GM19467 (cell line): Measurements from ENCODE around the gene KLK14.

Source experiments
- ATAC-seq: cut with Tn5 transposase; IDR thresholded peaks from one replicate; pipeline ENCODE4 v1.9.1; 2021; ENCODE audit warnings: mild to moderate bottlenecking, moderate library complexity; ENCODE audit not compliant: unreplicated experiment

The KLK14 gene, protein sequence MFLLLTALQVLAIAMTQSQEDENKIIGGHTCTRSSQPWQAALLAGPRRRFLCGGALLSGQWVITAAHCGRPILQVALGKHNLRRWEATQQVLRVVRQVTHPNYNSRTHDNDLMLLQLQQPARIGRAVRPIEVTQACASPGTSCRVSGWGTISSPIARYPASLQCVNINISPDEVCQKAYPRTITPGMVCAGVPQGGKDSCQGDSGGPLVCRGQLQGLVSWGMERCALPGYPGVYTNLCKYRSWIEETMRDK

DNA sequence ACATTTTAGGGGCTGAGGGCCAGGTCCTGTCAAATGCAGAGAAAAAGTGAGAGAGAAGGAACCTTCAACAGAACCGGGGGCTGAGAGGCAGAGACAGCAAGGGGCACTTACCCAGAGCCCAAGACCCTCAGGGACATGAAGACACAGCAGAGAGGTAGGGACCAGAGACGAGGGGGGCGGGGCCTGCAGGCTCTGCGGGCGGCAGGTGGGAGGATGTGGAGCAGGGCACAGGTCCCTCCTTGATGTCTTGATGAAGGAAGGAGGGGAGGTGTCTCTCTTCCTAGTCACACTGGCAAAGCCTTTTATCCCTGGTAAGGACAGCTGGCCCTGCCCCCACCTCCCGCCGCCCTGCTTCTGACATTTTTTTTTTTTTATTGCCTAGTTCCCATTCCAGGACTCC lies at the start of gene KLK14:
KLK14 (minus strand) TSS at position 277 of the 400 bp plus-strand sequence; CDS start at position 4, 273 bp downstream.
- ATAC-seq: no peak

DNA sequence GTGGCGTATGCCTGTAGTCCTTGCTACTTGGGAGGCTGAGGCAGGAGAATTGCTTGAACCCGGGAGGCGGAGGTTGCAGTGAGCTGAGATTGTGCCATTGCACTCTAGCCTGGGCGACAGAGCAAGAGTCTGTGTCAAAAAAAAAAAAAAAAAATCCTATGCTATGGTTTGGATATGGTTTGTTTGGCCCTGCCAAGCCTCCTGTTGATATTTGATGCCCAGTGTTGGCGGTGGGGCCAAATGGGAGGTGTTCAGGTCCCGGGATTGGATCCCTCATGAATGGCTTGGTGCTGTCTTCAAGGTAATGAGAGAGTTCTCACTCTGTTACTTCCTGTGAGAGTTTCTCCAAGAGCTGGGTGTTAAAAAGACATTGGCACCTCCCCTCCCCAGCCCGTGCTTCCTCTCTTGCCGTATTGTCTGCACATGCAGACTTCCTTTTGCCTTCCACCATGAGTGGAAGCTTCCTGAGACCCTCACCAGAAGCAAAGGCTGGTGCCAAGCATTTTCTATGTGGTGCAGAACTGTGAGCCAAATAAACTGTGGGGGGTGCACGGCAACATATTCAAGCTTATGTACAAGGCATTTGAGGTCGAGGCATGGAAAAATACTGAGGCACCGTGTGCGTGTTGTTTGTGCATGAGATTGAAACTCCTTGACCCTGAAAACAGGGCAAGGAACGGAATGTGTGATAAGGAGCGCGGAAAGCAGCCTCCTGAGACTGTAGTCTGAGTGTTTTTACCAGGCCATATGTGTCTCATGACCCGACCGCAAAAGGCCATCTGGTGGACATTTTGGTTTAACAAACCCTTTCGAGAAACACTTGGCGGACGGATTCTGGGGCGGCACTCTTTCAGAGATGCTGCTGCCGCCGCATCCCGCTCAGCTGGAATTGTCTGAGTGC lies 49.3 kb upstream of the KLK14 start:
- no peak for ATAC-seq

GRCh38 chr19:51129716-51130115 lies 47.0 kb upstream of the KLK14 start:
- ATAC-seq: no peak

DNA sequence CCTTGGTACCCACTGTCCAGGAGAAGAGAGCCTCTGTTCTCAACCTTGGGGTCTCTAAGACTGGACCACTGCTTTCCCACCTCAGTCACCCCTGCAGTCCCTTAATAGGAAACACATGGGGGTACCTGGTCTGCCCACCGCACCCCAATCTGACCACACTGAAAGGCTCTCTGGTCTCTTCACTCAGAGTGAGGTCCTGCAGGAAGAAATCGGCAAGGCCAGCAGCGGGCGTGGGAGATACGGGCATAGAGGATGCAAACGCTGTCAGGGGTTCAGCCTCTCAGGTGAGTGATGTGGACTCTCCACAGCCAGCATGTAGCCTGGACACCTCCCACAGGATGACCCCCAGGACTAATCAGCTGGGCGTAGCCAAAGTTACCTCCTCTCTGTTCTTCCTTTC lies 45.5 kb upstream of the KLK14 start:
- ATAC-seq: no peak

DNA sequence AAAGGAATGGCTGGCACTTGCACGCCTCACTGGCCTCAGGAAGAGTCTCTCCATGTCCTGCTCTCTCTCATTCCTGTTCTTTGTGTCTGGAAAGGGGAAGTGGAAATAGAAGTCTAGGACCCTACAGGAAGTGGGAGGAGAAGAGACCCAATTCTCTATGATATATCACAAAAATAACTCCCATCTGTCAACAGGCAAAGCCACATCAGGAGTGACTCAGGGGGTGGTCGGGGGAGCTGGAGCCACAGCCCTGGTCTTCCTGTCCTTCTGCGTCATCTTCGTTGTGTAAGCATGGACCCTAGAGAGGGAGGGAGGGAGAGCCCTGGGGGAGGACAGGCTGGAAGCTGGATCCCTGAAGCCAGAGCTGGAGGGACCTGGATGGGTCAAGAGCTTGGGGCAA lies 45.1 kb upstream of the KLK14 start:
- no peak for ATAC-seq

GRCh38 chr19:51127032-51127431 lies 44.3 kb upstream of the KLK14 start:
- no peak for ATAC-seq

DNA sequence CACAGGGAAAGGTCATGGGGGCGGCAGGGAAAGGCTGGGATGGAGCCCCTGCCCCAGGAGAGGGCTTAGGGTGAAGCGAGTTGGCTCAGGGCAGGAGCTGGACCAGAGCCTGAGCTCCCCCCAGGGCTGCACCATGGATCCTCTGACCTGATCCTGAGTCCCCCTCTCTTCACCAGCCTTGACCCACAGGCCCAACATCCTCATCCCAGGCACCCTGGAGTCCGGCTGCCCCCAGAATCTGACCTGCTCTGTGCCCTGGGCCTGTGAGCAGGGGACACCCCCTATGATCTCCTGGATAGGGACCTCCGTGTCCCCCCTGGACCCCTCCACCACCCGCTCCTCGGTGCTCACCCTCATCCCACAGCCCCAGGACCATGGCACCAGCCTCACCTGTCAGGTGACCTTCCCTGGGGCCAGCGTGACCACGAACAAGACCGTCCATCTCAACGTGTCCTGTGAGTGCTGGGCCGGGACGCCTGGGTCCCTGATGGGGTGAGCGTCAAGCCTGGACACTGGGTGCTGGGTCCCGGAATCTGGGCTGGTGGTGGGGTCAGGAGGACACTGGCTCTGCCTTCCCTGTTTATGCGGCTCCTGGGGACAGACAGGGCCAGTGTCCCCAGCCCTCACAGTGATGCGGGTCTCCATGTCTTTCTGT lies 42.9 kb upstream of the KLK14 start:
- ATAC-seq: no peak

- ATAC-seq: no peak
These were observed 42.0 kb upstream of the KLK14 start, which contains the start of gene SIGLEC9 for GRCh38 chr19:51124729-51125128. Gene SIGLEC9, plus strand, starts transcription at chr19:51124906. Its CDS starts 69 bp downstream, at chr19:51124975.

- ATAC-seq: no peak
These were observed 41.5 kb upstream of the KLK14 start for GRCh38 chr19:51124216-51124615.

DNA sequence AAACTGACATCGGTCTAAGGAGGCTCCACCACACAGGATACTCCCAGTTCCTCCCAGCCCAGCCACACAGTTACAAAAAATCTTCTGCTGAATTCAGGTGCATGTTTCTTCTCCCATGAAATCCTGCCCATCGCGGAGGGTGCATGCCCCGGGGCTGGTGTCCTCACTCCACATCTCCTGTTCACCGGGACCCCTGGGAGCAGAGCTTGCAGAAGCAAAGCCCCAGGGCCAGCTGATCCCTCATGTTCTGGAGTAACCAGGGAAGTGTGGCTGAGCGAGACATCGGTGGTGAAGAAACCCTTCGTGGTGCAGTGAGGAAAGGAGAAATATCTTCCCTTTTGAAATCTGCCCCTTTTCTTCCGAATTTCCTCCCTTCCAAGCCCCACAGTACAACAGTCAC lies 41.1 kb upstream of the KLK14 start:
- ATAC-seq: no peak

- no peak for ATAC-seq
These were observed 40.7 kb upstream of the KLK14 start for GRCh38 chr19:51123381-51123800.

DNA sequence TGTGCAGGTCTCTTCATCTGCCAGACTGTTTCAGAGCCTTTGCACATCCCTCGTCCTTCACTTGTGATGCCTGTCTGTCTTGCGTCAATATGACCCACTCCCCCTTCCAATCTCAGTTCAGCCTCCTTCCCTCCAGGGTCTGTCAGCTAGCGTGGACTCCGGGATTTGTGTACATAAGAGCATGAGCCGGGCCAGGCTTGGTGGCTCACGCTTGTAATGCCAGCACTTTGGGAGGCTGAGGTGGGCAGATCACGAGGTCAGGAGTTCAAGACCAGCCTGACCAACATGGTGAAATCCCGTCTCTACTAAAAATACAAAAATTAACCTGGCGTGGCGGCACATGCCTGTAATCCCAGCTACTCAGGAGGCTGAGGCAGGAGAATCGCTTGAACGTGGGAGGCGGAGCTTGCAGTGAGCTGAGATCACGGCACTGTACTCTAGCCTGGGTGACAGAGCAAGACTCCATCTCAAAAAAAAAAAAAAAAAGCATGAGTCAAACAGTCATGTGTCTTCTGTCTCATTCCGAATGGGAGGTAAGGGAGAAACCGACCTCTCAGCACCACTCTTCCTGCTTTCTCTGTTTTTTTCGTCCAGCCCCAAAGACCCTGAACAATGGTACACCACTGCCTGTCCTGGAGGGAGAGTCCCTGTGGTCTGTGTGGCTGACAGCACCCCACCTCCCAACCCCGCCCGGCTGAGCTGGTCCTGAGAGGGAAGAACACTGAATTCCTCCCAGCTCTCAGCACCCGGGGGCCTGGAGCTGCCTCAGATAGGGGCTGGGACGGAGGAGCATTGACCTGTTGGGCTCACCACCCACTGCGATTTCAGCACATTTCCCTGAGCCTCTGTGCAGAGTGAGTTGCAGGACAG lies 39.7 kb upstream of the KLK14 start:
- no peak for ATAC-seq

- ATAC-seq: no peak
These were observed 38.6 kb upstream of the KLK14 start for GRCh38 chr19:51121257-51121656.

- no peak for ATAC-seq
These were observed 37.5 kb upstream of the KLK14 start for GRCh38 chr19:51120160-51120559.

DNA sequence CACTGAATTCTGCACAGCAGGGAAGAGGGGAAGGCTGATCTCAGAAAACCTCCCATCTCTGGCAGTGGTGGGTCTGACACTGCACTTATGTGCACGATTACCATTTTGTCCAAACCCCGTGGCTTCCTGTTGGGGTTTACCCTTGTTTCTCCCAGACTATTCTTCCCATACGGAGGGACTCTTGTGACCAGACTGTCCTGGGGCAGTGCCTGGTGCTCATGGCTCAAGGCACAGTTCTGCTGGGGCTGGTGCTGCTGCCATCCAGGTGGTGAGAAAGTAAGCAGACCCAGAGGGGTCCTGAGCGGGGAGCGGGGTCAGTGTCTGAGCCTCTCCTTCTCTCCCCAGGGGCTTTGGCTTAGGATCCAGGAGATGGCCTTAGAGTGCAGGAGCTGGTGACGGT lies 36.9 kb upstream of the KLK14 start:
- no peak for ATAC-seq

DNA sequence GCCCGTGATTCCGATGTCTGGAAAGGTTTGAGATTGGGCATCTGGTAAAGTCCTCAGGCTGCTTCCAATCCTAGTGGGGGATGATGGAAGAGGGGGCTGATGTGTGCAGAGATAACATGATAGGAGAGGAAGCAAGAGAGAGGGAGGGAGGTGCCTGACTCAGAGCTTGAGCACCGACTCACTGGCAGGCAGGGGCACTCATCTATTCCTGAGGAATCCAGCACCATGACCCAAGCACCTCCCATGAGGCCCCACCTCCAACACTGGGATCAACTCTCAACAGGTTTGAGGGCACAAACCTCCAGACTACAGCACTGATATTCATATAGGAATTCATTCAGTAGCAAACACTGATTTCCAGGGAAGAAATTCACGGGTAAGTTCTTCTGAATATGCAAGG lies 36.4 kb upstream of the KLK14 start:
- ATAC-seq: no peak

- no peak for ATAC-seq
These were observed 34.1 kb upstream of the KLK14 start for GRCh38 chr19:51116736-51117286.

DNA sequence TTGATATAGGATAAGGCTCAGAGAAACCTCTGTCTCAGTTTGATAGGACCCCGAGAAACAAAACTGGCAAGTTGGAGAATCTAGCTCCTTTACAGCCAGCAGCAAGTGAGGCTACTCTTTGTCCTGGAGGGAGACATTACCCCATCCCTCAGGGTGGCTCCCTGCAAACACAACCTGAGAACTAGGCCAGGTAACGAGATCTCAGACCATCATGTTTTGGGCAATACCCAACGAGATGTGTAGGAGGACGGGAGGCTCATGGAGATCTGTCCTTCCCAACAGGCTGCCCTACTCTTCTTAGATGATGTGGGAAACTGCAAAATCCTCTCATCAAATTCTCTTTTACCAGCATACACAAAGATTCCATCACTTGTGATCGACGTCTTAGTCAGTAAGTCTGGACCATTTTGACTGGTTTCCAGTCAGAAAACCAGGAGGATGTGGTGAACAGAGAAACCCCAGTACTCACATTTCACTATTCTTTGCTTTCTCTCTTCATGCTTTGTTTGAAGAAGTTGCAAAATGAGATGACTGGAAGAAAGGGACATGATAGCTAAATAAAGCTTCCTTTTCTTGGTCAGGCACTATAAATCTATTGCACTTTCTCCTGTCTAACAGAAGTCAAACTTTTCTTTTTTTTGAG lies 31.5 kb upstream of the KLK14 start:
- no peak for ATAC-seq

DNA sequence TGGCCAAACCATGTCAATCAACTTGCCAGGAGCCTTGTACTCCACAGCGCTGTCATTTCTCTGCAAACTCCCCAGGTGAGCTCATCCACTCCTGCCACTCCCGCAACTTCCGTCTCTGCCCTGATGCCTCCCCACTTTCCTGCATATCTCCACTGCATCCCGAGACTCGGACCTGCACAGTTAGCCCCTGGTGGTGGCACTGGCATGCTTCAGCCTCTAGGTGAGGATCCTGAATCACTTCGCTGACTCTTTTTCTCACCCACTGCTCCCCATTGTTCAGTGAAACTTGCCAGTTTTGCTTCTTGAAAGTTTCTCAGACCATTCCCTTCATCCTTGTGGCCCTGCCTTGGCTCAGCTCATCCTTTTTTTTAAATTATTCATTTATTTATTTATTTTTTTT lies 28.9 kb upstream of the KLK14 start:
- ATAC-seq: no peak

- no peak for ATAC-seq
These were observed 27.9 kb upstream of the KLK14 start for GRCh38 chr19:51110666-51110971.
